ENCODE data around the gene ROBO1.

Gene ROBO1

GRCh38 chr3:79074558-79074957 lies 693.2 kb downstream of the ROBO1 start:
- H3K36me3 ChIP-seq (ENCODE audit: insufficient read depth, low read length): no peaks in the 10 kb centered on the region
- no peak for DNase-seq (ENCODE audit: low read depth, low spot score)
- TF ChIP-seq FOXP2 (optimal IDR thresholded peaks at IDR 0.05; ENCODE audit: control extremely low read depth, extremely low read length, insufficient read depth) (no peak), EZH2 (IDR thresholded peaks at IDR 0.05) (no peak), POLR2AphosphoS5 (IDR thresholded peaks at IDR 0.05; ENCODE audit: borderline replicate concordance, low read depth, low read length) (no peak)
- no peaks in the 10 kb centered on the region for H3K9me3 ChIP-seq (ENCODE audit: low read depth, low read length)
- no peak overlapping the region for H3K9ac ChIP-seq (ENCODE audit: insufficient read length)
- H3K4me3 ChIP-seq: no peak overlapping the region
- H3K27ac ChIP-seq: no peak overlapping the region

- no peaks in the 10 kb centered on the region for H3K36me3 ChIP-seq (ENCODE audit: insufficient read depth, low read length)
- no peak overlapping the region for H3K4me3 ChIP-seq
- H3K27ac ChIP-seq: no peak overlapping the region
- DNase-seq (ENCODE audit: low read depth, low spot score): no peak
- no peak overlapping the region for H3K9ac ChIP-seq (ENCODE audit: insufficient read length)
- TF ChIP-seq FOXP2 (optimal IDR thresholded peaks at IDR 0.05; ENCODE audit: control extremely low read depth, extremely low read length, insufficient read depth) (no peak), EZH2 (IDR thresholded peaks at IDR 0.05) (no peak), POLR2AphosphoS5 (IDR thresholded peaks at IDR 0.05; ENCODE audit: borderline replicate concordance, low read depth, low read length) (no peak)
- H3K9me3 ChIP-seq (ENCODE audit: low read depth, low read length): no peaks in the 10 kb centered on the region
These were observed 700.1 kb downstream of the ROBO1 start for GRCh38 chr3:79067734-79068133.

- H3K36me3 ChIP-seq (ENCODE audit: insufficient read depth, low read length): no peaks in the 10 kb centered on the region
- no peak for DNase-seq (ENCODE audit: low read depth, low spot score)
- H3K9me3 ChIP-seq (ENCODE audit: low read depth, low read length): no peaks in the 10 kb centered on the region
- H3K9ac ChIP-seq (ENCODE audit: insufficient read length): no peak overlapping the region
- H3K4me3 ChIP-seq: no peak overlapping the region
- TF ChIP-seq FOXP2 (optimal IDR thresholded peaks at IDR 0.05; ENCODE audit: control extremely low read depth, extremely low read length, insufficient read depth) (no peak), EZH2 (IDR thresholded peaks at IDR 0.05) (no peak), POLR2AphosphoS5 (IDR thresholded peaks at IDR 0.05; ENCODE audit: borderline replicate concordance, low read depth, low read length) (no peak)
- no peak overlapping the region for H3K27ac ChIP-seq
These were observed 701.3 kb downstream of the ROBO1 start for GRCh38 chr3:79066481-79066880.

- DNase-seq (ENCODE audit: low read depth, low spot score): no peak
- Histone ChIP-seq H3K4me3 (no peak overlapping the region), H3K36me3 (ENCODE audit: insufficient read depth, low read length) (no peaks in the 10 kb centered on the region), H3K27ac (no peak overlapping the region), H3K9ac (ENCODE audit: insufficient read length) (no peak overlapping the region), H3K9me3 (ENCODE audit: low read depth, low read length) (no peaks in the 10 kb centered on the region)
- TF ChIP-seq POLR2AphosphoS5 (IDR thresholded peaks at IDR 0.05; ENCODE audit: borderline replicate concordance, low read depth, low read length) (no peak), EZH2 (IDR thresholded peaks at IDR 0.05) (no peak), FOXP2 (optimal IDR thresholded peaks at IDR 0.05; ENCODE audit: control extremely low read depth, extremely low read length, insufficient read depth) (no peak)
These were observed 704.2 kb downstream of the ROBO1 start for GRCh38 chr3:79063624-79064023.

- TF ChIP-seq FOXP2 (optimal IDR thresholded peaks at IDR 0.05; ENCODE audit: control extremely low read depth, extremely low read length, insufficient read depth) (no peak), EZH2 (IDR thresholded peaks at IDR 0.05) (no peak)
- H3K9ac ChIP-seq (ENCODE audit: insufficient read length): no peak overlapping the region
- DNase-seq (ENCODE audit: low read depth, low spot score): no peak
- H3K27ac ChIP-seq: no peak overlapping the region
- H3K9me3 ChIP-seq (ENCODE audit: low read depth, low read length): no peaks in the 10 kb centered on the region
- no peaks in the 10 kb centered on the region for H3K36me3 ChIP-seq (ENCODE audit: insufficient read depth, low read length)
- no peak overlapping the region for H3K4me3 ChIP-seq
These were observed 710.0 kb downstream of the ROBO1 start for GRCh38 chr3:79057756-79058155.

GRCh38 chr3:79056498-79056897 lies 711.3 kb downstream of the ROBO1 start:
- Histone ChIP-seq H3K9ac (ENCODE audit: insufficient read length) (no peak overlapping the region), H3K4me3 (no peak overlapping the region), H3K9me3 (ENCODE audit: low read depth, low read length) (no peaks in the 10 kb centered on the region), H3K36me3 (ENCODE audit: insufficient read depth, low read length) (no peaks in the 10 kb centered on the region), H3K27ac (no peak overlapping the region)
- DNase-seq (ENCODE audit: low read depth, low spot score): no peak
- TF ChIP-seq EZH2 (IDR thresholded peaks at IDR 0.05) (no peak), POLR2AphosphoS5 (IDR thresholded peaks at IDR 0.05; ENCODE audit: borderline replicate concordance, low read depth, low read length) (no peak), FOXP2 (optimal IDR thresholded peaks at IDR 0.05; ENCODE audit: control extremely low read depth, extremely low read length, insufficient read depth) (no peak)

- H3K36me3 ChIP-seq (ENCODE audit: insufficient read depth, low read length): no peaks in the 10 kb centered on the region
- H3K9ac ChIP-seq (ENCODE audit: insufficient read length): no peak overlapping the region
- H3K9me3 ChIP-seq (ENCODE audit: low read depth, low read length): no peaks in the 10 kb centered on the region
- no peak overlapping the region for H3K27ac ChIP-seq
- no peak overlapping the region for H3K4me3 ChIP-seq
- no peak for TF ChIP-seq FOXP2 (optimal IDR thresholded peaks at IDR 0.05; ENCODE audit: control extremely low read depth, extremely low read length, insufficient read depth)
- TF ChIP-seq POLR2AphosphoS5 (IDR thresholded peaks at IDR 0.05; ENCODE audit: borderline replicate concordance, low read depth, low read length): no peak
- no peak for TF ChIP-seq EZH2 (IDR thresholded peaks at IDR 0.05)
- DNase-seq (ENCODE audit: low read depth, low spot score): no peak
These were observed 715.6 kb downstream of the ROBO1 start for GRCh38 chr3:79052054-79052681.

- Histone ChIP-seq H3K9me3 (ENCODE audit: low read depth, low read length) (no peaks in the 10 kb centered on the region), H3K9ac (ENCODE audit: insufficient read length) (no peak overlapping the region), H3K27ac (no peak overlapping the region), H3K36me3 (ENCODE audit: insufficient read depth, low read length) (no peaks in the 10 kb centered on the region), H3K4me3 (no peak overlapping the region)
- TF ChIP-seq FOXP2 (optimal IDR thresholded peaks at IDR 0.05; ENCODE audit: control extremely low read depth, extremely low read length, insufficient read depth) (no peak), POLR2AphosphoS5 (IDR thresholded peaks at IDR 0.05; ENCODE audit: borderline replicate concordance, low read depth, low read length) (no peak), EZH2 (IDR thresholded peaks at IDR 0.05) (no peak)
- no peak for DNase-seq (ENCODE audit: low read depth, low spot score)
These were observed 720.2 kb downstream of the ROBO1 start for GRCh38 chr3:79047581-79047980.

GRCh38 chr3:79041621-79042020 lies 726.2 kb downstream of the ROBO1 start:
- Histone ChIP-seq H3K36me3 (ENCODE audit: insufficient read depth, low read length) (no peaks in the 10 kb centered on the region), H3K9me3 (ENCODE audit: low read depth, low read length) (no peaks in the 10 kb centered on the region), H3K4me3 (no peak overlapping the region), H3K27ac (no peak overlapping the region), H3K9ac (ENCODE audit: insufficient read length) (no peak overlapping the region)
- no peak for DNase-seq (ENCODE audit: low read depth, low spot score)
- no peak for TF ChIP-seq FOXP2 (optimal IDR thresholded peaks at IDR 0.05; ENCODE audit: control extremely low read depth, extremely low read length, insufficient read depth)
- TF ChIP-seq POLR2AphosphoS5 (IDR thresholded peaks at IDR 0.05; ENCODE audit: borderline replicate concordance, low read depth, low read length): no peak
- TF ChIP-seq EZH2 (IDR thresholded peaks at IDR 0.05): no peak

Data from SK-N-MC (cell line).